ENCODE measurements around the gene ADORA2A.

Gene ADORA2A

DNA sequence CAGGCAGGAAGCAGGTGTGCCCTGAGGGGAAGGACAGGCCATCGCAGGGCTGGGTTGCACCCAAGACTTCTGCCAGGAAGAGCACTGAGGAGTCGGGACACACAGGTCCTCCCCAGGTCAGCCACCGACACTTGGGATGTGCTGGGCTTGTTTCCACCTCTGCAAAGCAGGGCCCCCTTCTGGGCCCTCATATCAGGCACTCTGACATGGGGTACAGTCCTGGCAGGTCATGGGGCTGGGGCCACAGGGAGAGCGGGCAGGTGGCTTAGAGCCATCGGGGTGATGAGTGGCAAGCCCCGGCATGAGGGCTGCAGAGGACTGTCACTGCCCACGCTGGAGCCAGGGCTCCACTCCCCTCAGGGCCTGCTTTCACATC is 7.9 kb upstream of the ADORA2A start:
- no peak for DNase-seq

DNA sequence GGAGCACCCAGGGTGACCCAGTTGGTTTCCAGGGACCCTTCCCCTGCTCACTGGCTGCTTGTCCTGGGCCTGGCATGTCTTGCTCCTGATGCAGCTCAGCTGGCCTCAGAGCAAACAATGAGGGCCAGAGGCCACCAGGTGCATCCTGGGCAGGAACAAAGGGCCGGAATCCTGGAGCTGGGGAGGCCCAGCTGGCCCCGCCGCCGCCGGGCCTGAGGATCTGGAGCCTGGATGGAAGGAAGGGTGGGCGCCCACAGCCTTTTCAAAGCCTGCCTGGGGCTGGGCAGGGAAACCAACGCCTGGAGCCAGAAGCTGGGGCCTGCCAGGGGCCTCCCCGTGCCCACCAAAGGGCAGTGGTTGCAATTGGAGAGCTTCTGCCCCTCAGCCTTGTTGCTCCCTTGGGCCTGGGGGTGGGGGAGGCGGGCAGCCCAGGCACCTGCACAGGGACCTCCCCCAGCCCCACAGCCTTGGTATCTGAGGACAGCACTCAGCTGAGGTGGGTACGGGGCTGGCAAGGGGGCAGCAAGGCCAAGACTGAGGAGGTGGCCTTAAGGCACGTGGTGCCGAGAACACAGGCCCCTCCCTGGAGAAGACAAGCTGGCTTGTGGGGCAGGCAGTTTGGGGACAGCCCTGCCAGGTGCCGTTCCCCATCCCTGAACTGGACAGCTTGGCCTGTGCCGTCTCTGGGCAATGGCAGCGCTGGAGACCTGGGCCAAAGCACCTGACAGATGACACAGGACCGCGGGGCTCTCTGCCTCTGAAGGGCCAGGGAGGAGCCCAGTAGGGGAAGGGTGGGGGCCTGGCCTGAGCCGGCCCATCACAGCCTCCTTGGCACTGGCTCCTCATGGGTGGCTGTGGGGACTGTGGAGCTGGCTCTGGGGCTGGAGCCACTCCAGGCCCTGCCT is 7.1 kb upstream of the ADORA2A start:
- DNase-seq, result no peak

DNA sequence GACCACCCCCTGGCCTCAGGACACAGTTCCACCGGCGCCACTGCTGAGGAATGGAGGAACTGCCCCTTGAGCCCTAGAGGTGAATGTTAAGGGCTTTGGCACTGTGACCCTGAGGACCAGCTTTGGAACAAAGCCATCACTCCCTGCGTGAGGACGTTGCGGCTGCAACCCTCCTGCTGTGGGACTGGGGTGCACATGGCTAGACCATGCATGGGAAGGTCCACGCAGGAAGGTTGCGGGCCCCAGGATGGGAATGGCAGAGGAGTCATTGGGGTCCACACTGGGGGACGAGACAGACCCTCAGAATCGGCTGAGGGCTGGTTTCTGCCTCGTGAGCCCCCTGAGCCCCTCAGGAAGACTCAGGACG is 6.4 kb upstream of the ADORA2A start:
- DNase-seq, result no peak

DNA sequence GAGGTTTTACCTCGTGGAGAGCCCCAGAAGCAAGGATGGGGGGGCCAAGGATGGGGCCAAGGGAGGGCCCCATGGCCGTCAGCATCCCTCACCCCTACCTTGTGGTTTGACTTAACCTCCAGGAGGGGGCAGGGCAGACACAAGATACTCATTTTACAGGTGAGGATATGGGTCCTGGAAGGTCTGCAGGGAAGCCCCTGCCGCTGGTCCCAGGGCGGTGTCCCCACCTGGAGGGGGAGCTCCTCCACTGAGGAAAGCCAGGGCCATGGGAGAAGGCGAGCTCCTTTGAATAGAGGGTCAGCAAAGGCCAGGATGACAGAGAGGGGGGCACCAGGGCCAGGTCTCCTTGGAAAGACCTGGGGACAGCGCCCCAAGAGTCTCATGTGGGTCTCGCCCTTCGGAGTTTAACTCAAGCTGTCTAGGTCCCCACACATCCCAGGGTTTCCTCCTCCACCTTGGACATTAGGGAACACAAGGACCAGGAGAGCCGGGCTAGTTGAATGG is 5.9 kb upstream of the ADORA2A start:
- DNase-seq, result no peak

DNA sequence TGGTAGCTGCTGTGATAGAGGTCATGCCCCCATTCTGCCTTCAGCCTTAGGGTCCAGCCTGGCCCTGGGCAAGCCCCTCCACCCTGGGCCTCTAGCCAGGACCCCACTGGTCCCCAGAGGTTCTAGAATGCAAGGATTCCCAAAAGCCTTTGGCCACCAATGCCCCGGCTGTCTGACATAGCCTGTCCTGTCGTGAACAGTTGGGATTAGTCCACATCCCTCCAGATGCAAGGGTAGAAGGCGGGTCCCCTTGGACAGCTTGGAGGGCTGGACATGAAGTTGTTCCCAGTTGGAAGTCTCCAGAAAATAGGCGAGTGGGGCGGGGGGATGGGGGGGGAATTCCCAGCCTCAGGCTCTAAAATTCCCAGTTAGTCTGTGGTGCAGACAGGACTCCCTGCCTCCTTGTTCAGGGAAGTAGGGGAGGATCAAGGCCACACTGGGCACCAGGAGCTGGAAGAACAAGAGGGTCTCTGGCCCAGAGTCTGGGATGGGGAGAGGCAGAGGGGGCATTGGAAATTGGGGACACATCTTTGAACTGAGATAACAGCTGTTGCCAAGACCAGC is 5.2 kb upstream of the ADORA2A start:
- DNase-seq, result no peak

DNA sequence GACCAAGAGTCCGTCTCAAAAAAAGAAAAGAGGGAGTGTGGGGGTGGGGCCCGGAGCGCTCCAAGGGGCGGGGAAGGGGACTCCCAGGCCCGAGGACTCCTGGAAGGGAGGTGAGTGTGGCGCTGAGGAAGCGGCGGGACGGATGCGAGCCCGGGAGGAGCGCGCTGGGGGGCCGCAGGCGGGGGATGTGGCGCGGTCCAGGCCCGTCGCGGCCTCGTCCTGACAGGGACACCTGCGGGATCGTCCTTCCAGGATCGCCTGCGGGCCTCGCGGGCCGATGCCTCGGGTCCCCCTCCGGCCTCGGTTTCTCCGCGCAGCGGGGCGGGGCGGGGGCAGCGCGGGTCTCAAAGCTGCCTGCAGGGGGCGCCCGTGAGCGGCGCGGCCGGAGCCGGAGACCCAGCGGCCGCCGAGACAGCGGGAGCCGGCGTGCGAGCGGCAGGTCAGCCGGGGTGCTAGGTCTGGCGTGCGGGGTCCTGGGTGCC is 3.8 kb upstream of the ADORA2A start:
- DNase-seq, result no peak

DNA sequence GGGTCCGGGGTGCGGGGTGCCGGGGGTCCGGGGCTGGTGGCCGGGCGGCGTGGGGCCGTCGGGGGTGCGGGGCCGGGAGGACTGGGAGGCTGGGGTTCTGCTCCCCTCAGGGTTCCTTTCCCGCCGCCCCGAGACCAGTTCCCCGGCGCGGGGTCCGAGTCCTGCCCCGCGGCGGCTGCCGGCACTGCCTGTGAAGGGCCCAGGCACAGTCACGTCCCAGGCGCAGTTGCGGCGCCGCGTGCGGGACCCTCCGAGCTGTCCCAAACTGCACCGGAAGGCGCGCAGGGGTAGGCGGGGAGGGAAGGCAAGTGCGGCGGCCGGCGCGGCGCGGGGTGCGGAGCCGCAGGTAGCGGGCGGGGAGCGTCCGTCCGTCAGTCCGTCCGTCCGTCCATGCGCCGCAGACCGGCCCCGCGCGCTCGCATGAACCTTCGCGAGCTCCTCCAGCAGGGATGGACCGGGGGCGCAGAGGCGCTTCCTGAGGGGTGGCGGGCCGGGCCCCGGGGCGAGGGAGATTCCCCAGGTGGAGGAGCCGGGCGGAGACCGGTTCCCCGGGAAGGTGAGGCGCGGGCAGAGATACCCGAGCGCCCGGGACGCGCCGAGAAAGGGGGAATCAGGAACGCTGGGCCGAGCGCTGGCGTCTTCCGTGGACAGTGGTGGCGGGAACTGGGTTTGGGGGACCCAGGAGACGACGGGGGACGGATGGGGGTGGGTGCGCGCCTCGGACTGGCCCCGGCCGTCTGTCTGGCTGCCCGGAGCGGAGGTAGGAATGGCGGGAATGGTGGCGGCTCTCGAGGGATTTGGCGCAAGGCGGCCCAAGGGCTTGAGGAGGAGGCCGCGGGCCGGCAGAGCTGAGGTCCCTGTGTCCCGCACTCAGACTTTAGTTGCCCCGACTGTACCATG is 3.1 kb upstream of the ADORA2A start:
- no peak for DNase-seq

DNA sequence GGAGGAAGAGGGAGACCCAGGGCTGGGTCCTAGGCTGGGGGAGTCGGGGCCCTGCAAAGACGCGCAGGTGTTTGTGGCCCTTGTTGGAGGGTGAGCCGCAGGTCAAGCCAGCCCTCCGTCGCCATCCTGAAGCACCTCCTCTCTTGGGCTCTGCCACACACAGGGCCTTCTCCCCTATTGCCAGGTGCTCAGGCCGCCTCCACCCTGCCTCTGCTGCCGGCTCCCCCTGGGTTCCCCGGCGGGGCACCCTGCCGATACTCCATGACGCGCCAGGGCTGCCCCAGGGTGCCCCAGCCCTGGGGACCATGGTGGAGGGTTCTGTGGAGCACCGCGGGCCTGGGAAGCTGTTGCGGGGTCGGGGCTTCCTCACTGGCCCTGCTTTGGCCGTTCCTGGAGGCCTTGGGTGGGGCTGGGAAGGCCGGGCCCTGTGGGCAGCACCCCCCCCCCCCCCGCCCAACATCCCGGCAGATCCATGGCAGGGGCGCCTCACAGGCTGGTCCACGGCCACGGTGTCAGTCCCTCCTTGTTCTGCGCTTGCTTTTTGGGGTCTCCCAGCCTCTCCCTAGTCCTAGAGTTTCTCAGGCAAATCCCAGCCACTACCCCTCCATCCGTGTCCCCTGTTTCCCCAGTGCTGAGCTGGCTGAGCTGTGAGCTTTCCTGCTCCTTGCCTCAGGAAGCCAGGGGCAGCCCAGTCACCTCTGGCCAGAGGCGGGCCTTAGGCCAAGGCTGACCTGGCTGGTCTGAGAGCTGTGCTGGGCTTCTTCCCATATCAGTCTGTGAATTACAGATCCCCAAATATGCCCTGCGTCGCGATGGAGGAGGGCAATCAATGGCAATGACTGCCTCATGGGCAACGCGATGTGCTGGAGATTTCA is 2.3 kb upstream of the ADORA2A start:
- DNase-seq, result no peak

DNA sequence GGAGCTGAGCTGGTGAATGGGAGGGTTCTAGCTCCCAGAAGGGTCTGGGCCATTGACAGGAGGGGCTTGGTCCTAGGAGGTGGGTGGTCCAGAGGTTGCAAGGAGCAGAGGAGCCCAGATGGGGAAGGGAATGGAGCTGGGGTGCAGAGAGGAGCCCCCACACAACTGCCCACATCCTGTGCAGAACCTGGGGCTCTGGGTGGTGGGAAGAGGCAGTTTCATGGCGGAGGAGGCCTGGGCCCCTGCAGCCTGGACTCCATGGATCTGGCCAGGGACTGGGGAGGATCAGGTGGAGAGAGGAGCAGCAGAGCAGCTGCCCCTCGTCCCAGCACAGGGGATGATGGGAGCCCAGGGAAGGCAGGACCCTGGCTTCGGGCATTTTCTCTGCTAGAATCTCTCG is 963 bp upstream of the ADORA2A start:
- no peak for DNase-seq

DNA sequence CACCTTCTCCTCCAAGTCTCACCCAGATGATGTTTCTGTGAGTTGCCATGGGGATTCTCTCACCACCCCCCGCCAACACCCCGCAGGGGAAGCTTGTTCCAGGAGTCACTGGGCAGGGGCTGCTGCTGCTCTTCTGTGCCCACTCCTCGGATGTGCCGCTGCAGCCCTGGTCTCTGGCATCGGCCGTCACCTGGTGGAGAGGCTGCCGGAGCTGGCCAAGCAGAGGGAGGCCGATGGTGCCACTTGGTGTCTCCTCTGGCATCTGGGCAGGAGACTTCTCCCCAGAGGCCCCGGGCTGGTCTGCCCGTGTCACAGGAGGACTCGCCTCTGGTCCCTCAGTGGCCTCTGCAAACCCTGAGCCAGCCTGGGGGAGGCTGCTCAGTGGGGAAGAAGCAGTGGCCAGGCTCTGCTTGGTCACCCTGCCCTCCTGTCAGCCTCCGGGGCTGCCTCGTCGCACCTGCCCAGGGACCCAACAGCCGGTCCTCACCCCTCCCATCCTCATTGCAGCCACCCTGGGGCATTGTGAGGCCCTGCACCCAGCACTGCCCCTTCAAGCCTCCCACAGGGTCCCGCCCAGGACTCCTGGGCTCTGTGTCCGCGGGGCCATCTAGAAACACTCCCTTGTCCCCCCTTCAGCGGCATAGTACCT is 424 bp upstream of the ADORA2A start:
- no peak for DNase-seq

DNA sequence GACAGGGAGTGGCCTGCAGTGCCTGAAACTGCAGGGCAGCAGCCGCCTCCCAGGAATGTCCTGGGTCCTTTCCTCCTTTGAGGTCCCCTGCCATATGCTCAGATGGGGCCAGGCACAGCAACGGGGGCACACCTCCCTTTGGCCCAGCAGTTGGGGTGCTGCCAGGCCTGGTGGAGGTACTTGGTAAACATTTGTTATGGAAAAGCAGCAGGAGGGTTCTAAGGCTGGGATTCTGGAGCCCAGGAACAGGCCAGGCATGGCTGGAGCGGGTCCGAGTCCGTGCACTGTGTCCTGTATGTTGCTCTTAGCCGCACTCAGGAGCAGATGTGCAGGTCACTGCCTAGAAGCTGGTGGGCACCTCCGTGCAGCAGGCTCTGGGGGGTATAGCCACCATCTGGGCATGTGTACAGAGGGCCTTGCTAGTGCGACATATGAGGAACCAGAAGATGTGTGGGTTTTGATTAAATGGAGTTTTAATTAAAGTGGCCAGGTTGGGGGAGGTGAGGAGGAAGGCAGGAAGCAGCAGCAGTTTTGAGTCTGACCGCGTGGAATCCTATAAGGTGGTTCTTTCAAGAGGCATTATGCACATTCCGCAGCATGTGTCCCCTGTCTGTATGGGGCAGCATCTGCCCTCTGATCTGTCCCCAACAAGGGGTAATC is 1.5 kb downstream of the ADORA2A start:
- no peak for DNase-seq

DNA sequence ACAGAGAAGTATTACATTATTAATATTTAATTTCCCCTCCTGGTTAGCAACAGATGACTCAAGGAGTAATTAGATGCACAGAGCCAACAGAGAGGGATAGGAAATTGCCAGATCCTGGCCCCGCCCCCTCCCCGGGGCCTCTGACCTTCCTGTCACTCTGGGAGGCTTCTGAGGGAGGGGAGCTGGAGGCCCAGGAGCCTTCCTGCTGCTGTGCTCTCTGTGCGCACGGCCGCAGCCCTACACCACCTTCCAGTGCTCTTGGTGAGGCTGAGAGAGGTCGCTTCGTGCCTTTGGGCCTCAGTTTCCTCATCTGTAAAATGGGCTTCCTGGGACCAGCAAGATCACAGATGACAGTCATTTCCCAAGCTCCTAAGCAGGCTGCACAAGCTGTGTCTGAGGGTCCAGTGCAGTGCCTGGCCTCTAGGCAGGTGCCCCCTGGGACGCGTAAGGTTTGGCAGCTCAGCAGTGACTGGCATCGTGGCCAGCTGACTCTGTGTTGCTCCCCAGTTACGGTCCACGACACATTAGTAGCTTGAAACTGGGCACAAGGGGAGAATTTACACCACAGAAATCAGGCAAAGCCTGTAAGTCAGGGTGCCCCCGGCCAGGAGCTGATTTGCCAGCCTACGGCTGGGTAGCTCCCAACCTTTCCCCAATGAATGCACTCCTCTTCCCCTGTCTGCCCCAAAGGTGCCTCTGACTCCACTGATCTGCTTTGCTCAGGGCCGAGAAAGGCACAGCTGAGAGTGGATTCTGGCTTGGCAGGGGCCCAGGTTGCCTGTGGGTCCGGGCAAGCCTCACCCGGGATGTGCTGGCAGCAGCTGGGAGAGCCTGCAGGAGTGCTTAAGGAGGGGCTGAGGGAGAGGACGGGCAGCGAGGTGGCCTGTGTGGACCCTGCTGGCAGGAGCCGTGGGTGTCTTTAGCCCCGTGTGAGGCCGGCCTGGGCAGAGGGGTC is 2.3 kb downstream of the ADORA2A start:
- no peak for DNase-seq

DNA sequence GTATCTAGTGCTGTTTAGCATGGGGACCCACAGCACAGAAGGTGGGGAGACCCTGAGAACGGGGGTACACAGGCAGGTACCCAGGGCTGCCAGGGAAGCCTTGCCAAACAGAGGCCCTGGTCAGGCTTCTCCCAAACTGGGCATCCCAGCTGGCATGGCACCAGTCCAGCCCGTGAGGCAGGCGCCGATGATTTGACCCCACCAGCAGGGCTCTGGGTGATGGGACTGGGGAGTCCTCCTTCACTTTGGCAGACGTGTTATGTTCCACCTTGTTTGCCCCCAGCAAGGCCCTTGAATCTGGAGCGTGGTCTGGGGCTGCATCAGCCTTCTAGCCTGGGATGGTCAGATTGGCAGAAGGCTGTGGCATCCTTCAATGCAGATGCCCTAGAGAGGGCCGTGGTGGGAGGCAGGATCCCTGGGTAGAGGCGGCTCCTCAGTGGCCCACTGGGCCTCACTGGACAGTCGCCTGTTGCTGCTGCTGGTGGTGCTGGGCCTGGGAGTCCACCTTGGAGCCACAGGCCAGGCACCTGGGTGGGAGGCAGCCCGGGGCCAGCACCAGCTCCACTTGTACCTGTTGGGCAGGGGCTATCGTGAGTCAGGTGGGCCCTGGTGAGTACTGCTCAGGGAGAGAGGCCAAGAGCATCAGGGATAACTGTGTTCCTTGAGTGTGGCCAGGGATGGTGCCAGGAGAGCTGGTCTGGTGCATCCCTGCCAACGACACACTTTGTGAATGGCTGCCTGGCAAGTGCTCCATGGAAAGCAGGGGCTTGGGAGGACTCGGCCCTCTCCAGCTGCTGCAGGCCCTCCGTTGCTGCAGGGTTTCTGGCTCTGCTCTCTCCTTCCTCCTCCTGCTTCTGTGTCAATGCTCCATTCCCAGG is 3.3 kb downstream of the ADORA2A start:
- no peak for DNase-seq

DNA sequence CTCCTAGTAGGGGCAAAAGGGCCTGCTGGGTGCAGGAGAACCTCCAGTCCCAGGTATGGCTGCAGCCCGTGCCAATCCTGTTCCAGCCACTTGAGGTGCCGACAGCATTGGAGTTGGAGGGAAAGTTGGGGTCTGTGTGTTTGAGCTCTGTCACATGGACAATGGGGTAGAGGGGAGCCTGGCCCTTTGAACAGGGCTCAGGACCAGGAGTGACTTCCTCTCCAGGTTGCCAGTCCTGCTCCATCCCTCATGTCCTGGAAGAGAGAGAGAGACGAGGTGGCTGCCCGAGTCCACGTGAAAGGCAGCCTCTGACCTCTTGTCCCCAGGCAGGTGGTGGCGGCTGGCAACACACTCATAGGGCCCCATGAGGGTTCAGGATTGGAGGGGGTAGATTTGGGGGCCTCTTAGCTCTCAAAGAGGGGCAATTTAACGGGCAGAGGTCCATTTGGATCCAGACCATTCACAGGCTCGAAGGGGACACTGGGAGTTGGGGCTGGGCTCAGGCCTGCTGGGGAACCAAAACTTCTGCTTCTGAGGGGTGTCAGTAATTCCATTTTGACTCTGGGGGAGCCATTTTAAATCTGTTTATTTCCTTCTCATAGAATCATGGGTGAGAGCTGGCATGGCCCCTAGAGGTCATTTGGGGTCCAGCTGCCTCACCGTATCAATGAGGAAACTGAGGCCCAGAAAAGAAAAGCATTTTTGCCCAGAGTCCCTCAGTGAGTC is 4.1 kb downstream of the ADORA2A start:
- DNase-seq, result no peak

DNA sequence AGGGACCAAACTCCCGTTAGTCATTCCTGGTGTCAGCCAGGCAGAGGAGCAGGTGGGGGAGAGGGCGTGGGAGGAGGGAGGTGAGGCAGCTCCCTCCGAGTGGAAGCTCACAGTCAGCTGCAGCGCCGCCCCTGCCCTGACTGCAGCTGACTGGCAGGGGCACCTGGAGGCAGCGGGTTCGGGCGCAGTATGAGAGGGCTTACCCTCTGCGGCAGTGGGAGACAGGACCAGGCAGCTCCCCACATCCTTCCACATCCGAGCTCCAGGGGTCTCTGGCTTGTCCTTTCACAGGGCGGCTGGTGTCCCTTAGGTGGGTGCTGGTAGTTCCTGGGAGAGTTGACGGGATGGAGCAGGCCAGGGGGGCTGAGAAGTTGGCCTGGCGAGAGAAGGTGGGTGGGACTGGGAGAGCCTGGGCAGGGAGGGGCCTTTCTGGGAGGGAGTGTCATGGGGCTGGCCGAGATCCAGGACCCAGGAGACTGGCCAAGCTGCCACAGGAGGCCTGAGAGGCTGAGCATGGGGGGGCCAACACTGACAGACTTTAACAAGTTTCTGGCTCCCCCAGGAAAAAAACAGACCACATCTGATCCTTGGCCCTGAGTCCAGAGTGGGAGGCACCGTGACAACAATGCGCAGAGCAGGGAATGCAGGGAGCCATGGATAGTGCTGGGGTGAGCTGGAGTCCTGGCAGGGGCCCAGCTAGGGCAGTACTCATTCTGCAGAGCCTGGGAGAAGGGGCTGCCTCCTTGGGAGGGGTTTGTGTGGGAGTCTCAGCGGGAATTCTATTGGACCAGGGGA is 4.9 kb downstream of the ADORA2A start:
- DNase-seq, result no peak

DNA sequence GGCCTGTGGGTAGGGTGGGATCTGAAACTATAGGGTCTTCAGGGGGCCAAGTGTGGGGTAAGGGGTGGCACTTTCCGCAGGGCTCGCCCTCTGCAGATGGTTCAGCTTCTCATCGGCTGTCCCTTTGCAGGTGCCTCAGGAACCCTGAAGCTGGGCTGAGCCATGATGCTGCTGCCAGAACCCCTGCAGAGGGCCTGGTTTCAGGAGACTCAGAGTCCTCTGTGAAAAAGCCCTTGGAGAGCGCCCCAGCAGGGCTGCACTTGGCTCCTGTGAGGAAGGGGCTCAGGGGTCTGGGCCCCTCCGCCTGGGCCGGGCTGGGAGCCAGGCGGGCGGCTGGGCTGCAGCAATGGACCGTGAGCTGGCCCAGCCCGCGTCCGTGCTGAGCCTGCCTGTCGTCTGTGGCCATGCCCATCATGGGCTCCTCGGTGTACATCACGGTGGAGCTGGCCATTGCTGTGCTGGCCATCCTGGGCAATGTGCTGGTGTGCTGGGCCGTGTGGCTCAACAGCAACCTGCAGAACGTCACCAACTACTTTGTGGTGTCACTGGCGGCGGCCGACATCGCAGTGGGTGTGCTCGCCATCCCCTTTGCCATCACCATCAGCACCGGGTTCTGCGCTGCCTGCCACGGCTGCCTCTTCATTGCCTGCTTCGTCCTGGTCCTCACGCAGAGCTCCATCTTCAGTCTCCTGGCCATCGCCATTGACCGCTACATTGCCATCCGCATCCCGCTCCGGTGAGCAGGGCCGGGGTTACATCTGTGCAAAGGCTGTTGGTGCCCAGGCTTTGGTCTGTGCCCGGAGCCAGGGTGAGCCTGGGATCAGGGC is 5.8 kb downstream of the ADORA2A start:
- DNase-seq, result no peak

Data from NCI-H187 treated with DMSO at 0.1 percent for 48 hours (cell line).